Tongue (tissue), 2 donors: ENCODE measurements around the gene STX10. TPM values are rescaled to one million over a fixed set of nuclear protein-coding genes. Genes with fewer than 3 reads are reported as not detected.
"Not testable (repeated sequence)": the region's sequence is repeated elsewhere in the genome, so short reads cannot be mapped to it uniquely, and the experiment has no call there.

Experiments used
- DNase-seq: peaks from one replicate; pipeline ENCODE4 v3.0.0-alpha.2; 2015
- total RNA-seq: library from RNA; depleted of rRNA; stranded (reverse); fragments of >200 nt; gene quantifications from one replicate; pipeline ENCODE4 v1.2.3, GENCODE V29; 2014

Gene STX10
- total RNA-seq, 1 donor from 2014 or later = 48.4 TPM

GRCh38 chr19:13164343-13165161 lies 14.4 kb upstream of the STX10 start:
- DNase-seq = peak; percentile 91

- DNase-seq = peak; percentile 82
Measured at GRCh38 chr19:13163609-13164342, 13.6 kb upstream of the STX10 start.

- DNase-seq = peak; percentile 98
Measured at GRCh38 chr19:13162724-13163608, 12.8 kb upstream of the STX10 start.

DNA sequence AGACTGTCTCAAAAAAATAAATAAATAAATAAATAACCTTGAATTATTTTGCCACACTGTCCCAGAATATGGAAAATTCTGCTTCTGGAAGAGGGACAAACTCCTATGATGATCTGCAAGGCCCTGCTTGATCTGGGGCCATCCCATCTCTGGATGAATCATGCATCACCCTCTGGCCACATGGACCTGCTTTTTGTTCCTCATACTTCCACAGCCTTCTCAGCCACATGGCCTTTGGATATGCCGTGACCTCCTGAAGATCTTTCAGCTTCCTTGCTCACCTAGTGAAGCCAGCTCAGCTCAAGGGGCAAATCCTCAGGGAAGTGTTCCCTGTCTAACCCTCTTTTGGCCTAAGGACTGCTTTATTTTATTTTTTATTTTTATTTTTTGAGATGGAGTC lies 10.4 kb upstream of the STX10 start:
- no peak for DNase-seq

DNA sequence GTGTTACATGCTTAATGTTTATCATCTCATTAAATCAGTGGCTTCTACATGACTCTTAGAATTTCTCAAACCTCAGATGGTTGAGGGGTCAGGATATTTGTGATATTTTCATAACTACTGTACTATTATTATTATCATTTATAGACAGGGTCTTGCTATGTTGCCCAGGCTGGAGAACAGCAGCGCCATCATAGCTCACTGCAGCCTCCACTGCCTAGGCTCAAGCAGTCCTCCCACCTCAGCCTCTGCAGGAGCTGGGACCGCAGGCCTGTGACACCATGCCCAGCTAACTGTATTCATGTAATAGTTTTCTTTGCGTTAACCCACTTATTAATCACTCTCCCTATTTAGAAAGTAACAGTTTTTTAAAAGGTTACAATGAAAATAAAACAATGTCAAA lies 9.5 kb upstream of the STX10 start:
- DNase-seq = no peak

DNA sequence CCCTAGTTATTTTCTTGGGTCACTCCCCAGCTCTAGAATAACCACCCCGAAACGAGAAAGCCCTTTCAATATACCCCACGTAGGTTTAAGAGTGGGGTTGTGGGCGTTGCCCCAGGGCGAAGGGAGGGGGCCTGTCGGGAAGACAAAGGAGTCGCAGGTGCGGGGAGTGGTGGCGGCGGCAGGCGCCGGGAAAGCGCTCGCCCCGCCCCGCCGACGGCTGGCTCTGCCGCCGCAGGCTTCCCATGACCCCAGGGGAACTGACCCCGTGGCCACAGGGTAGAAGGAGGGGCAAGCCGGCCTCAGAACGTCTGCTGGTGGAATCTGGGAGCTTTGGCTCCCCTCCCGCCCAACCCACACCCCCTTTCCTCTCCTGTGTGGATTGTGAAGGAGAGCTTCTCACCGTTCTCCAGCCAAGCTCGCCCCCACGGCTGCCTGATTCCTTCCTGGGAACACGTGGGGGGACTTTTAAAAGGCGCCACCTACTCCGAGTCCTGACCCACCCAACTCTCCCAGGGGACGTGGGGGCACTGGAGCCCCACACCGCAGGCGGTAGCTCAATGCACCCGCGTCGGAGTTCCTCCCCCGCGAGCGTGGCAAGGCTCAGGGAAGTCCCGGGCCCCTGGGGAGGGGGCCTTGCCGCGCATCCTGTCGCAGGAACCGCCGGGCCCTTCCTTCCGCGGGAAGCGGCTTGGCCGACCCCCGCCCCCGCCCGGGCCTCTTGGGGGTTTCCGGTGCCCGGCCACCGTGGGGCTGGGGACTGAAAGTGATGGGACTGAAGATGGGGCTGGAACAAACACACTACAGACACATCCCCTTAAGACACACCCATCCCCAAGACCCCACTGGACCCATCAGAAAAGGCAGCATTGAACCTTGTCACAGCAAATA lies 5.5 kb upstream of the STX10 start:
- DNase-seq = peak; percentile 78

DNA sequence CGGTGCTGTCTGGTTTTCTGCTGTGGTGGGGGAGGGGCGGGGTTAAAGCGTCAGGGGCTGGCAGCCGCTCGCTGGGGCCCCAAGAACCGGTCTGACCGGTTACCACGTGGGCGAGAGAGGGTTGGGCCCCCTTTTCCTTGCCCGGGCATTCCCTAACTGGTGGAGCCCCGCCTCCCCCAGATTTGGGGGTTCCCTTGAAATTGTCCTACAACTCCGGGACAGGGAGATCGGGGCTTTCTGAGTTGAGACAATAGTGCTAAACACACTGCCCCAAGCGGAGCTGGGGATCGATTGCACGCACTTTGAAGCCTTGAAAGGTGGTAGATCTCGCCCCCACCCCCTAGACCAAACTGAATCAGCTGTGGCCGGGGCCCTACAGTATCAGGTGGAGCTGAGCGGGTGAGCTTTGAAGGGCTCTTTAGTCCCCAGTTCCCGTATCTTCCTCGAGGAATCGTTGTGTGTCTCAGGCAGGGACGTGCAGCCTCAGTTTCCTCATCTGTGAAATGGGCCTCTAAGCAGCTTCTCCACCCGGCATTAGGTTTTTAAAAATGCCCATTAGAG lies 4.8 kb upstream of the STX10 start:
- DNase-seq = peak; percentile 85

- DNase-seq = peak; percentile 91
Measured at GRCh38 chr19:13154241-13154778, 4.1 kb upstream of the STX10 start.

GRCh38 chr19:13153569-13154240 lies 3.5 kb upstream of the STX10 start:
- DNase-seq = peak; percentile 70

GRCh38 chr19:13152974-13153568 lies 2.9 kb upstream of the STX10 start:
- DNase-seq = peak; percentile 99

GRCh38 chr19:13152356-13152973 lies 2.3 kb upstream of the STX10 start:
- DNase-seq = no peak

DNA sequence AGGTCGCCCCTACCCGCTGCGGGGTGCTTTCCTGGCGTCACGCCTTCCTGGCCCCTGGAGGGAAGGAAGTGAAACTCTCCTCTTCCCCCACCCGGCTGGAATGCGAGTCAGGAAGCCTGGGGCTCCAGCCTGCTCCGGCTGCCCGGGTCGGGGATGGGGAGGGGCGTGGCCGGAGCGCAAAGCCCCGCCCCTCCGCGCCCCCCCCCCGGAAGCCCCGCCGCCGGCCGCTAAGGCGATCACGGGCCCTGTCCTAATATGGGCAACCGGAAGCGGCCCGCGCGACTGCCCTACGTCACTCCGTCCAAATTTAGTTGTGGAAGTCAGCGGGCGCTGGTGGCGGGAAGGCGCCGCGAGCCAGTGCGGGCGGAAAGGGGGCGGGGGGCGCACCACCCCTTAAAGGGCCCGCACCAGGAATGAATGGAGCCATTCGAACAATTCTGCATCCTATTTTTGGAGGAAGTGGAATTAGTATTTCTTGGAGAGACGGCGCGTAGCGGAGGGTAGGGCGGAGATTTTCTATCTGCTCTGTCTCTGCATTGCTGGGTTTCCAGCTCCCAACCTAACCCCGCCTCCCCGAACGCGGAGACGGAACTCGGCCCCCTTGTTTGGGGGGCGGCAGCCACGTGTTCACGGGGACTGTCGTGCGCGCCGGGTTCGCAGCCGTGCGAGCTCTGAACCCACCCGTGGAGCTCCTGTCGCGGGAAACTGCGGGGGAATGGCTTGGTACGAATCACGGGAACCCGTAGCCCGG lies 1.6 kb upstream of the STX10 start:
- DNase-seq = peak; percentile 99

DNA sequence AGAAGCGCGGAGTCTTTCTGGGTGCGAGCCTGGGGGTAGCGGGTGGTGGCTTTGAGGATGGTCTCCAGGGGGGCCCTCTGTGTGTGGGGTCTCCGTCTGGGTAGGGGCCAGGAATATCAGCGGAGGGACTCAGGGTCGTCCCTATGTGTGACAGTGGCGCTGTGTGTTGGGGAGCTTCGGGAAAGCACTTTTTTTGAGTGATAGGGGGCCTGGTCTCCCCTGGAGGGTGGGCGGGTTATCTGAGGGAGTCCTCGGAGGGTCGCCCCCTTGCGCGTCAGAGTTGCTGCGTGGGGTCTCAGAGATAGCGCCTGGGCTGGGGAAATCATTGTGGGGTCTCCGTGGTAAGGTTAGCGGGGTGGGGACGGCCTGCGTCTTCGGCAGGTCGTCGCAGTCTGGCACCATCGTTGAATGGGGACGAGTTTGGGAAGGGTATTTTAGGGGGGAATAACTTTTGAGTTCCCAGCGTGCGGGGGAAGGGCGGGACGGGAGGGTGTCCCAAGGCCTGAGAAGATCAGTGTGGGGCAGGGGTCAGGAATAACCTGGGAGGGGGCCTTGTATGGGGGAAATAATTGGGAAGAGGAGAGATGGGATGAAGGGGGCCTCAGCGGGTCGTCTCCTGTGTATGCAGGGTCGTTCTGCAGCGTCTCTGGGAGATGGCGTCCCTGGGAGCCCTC lies 893 bp upstream of the STX10 start:
- peak; percentile 42 for DNase-seq

DNA sequence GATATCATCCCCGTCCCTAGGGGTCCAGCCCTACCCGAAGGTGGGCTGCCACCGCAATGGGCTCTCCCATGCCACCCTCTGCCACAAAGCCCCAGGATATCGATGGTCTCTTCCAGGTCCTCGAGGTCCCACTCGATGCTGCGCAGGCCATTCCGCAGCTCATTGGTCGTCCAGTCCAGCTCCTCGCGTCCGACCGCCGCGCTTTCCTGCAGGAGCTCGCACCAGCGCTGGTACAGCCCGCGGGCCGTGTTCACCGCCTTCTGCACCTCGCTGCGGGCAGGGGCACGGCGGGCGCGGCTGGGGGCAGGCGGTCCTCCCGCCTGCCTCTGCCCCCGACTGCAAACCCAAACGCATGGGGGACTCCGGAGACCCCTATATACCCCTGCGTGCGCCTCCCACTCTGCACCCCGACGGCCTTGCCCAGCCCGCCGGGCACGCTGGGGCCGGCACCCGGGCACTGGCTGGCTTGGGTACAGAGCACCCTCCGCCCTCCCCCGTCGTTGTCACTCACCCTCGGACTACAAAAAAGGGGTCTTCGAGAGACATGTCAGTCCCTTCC lies 468 bp downstream of the STX10 start:
- peak; percentile 57 for DNase-seq

- not testable (repeated sequence) for DNase-seq
Measured at GRCh38 chr19:13149173-13149627, 975 bp downstream of the STX10 start.

DNA sequence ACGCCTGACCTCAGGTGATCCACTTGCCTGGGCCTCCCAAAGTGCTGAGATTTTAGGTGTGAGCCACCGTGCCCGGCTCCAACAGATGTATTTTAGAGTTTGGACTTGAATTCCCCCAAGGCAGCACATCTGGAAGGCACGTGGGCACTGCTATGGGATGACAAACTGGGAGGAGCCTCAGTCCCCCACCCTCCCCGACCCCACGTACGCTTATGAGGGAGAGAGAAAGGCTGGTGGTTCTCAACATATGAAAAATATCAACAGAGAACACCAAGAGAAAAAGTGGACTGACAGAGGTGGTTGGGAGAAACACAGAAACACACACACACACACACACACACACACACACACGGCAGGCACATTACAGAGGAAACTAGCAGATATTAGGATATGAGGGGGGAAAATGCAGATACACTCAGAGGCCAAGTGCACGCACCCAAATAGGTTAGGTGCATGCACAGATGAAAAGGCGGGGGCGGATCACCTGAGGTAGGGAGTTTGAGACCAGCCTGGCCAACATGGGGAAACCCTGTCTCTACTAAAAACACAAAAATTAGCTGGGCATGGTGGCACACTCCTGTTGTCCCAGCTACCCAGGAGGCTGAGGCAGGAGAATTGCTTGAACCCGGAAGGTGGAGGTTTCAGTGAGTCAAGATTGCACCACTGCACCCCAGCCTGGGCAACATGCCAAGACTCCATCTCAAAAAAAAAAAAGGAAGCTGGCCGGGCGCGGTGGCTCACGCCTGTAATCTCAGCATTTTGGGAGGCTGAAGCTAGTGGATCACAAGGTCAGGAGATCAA lies 3.2 kb downstream of the STX10 start:
- DNase-seq = no peak
